Measurements from ENCODE around the gene PDZD8. TPM values are rescaled to one million over a fixed set of nuclear protein-coding genes. Genes with fewer than 3 reads are reported as not detected.

PDZD8 gene
- total RNA-seq, 1 donor from 2014 or later, result 31.3 TPM

DNA sequence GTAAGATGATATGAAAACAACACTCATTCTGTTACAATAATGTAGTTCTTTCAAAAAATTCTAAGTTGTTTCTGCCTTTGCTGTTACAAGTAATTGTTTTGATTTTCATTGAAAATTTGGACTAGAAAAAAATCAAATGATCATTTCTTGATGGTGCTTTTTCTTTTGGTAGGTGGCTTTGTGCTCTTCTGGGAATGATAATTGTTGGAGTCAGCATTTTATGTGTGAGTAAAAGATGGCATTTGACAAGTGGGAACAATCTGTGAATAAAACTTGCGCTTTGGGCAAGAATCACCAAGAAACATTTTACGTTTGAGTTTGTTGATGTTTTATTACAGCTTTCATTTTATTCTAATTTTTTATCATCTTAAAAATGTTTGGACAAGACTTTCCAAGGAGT is 108.4 kb downstream of the PDZD8 start:
- Histone ChIP-seq H3K79me2 (ENCODE audit: insufficient read depth, low read length) (no peaks in the 10 kb centered on the region), H2AFZ (ENCODE audit: low read depth, low read length) (no peak overlapping the region), H3K9ac (ENCODE audit: low read length) (no peak overlapping the region), H3K9me3 (ENCODE audit: insufficient read depth, low read depth, low read length) (no peaks in the 10 kb centered on the region), H3K4me2 (ENCODE audit: low read length) (no peak overlapping the region), H4K20me1 (ENCODE audit: insufficient read depth, low read length) (no peaks in the 10 kb centered on the region), H3K36me3 (ENCODE audit: insufficient read depth, low read length) (no peaks in the 10 kb centered on the region), H3K27ac (ENCODE audit: low read depth, low read length) (no peak overlapping the region), H3K4me3 (ENCODE audit: insufficient read depth, low read depth, low read length) (no peak overlapping the region), H3K27me3 (ENCODE audit: insufficient read depth, low read length) (peaks cover 2% of the 10 kb centered on the region), H3K4me1 (ENCODE audit: insufficient read depth, low read length) (peaks cover 8% of the 10 kb centered on the region)
- Mint-ChIP-seq H3K27ac (ENCODE audit: unreplicated experiment) (no peak overlapping the region), H3K4me1 (ENCODE audit: low read depth, unreplicated experiment) (peaks cover 10% of the 10 kb centered on the region), H3K9me3 (ENCODE audit: unreplicated experiment) (no peaks in the 10 kb centered on the region), H3K27me3 (ENCODE audit: low read depth, unreplicated experiment) (peaks cover 5% of the 10 kb centered on the region), H3K36me3 (ENCODE audit: low read depth, unreplicated experiment) (no peaks in the 10 kb centered on the region), H3K4me3 (ENCODE audit: unreplicated experiment) (no peak overlapping the region)
- TF ChIP-seq CTCF (IDR thresholded peaks at IDR 0.05; ENCODE audit: insufficient read depth, low read depth, low read length) (no peak), EZH2 (IDR thresholded peaks at IDR 0.05; ENCODE audit: insufficient read depth, low read length) (no peak)
- no peak for DNase-seq (ENCODE audit: low read depth)
- FAIRE-seq, result no peak

DNA sequence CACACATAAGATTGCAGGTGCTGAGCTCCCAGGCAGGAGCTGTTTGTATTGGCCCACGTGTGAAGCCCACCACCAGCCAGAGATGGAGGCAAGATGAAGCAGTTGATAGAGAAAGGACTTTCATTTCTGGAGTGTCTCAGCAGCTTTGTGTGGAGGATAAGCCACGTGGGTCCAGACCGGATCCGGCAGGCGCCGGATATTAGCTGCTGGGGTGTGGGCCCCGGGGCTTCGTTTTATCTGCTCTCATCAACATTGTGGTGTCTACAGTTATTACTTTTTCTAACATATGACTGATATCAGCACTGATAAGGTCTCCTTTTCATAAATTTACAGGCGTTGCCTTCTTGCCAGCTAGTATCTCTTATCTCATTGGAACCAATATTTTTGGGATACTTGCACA is 108.8 kb downstream of the PDZD8 start:
- H3K9me3 Mint-ChIP-seq (ENCODE audit: unreplicated experiment), result no peaks in the 10 kb centered on the region
- H4K20me1 ChIP-seq (ENCODE audit: insufficient read depth, low read length), result no peaks in the 10 kb centered on the region

More for the DNA sequence above, 108.8 kb downstream of the PDZD8 start:
- no peak for DNase-seq (ENCODE audit: low read depth)
- Histone ChIP-seq H3K9ac (ENCODE audit: low read length) (no peak overlapping the region), H3K79me2 (ENCODE audit: insufficient read depth, low read length) (no peaks in the 10 kb centered on the region), H3K4me1 (ENCODE audit: insufficient read depth, low read length) (peaks cover 4% of the 10 kb centered on the region), H3K9me3 (ENCODE audit: insufficient read depth, low read depth, low read length) (no peaks in the 10 kb centered on the region), H2AFZ (ENCODE audit: low read depth, low read length) (no peak overlapping the region), H3K27me3 (ENCODE audit: insufficient read depth, low read length) (peaks cover 2% of the 10 kb centered on the region), H3K4me2 (ENCODE audit: low read length) (no peak overlapping the region), H3K36me3 (ENCODE audit: insufficient read depth, low read length) (no peaks in the 10 kb centered on the region), H3K4me3 (ENCODE audit: insufficient read depth, low read depth, low read length) (no peak overlapping the region), H3K27ac (ENCODE audit: low read depth, low read length) (no peak overlapping the region)
- Mint-ChIP-seq H3K4me3 (ENCODE audit: unreplicated experiment) (no peak overlapping the region), H3K27ac (ENCODE audit: unreplicated experiment) (no peak overlapping the region), H3K27me3 (ENCODE audit: low read depth, unreplicated experiment) (peaks cover 5% of the 10 kb centered on the region), H3K36me3 (ENCODE audit: low read depth, unreplicated experiment) (no peaks in the 10 kb centered on the region), H3K4me1 (ENCODE audit: low read depth, unreplicated experiment) (peaks cover 5% of the 10 kb centered on the region)
- TF ChIP-seq CTCF (IDR thresholded peaks at IDR 0.05; ENCODE audit: insufficient read depth, low read depth, low read length) (no peak), EZH2 (IDR thresholded peaks at IDR 0.05; ENCODE audit: insufficient read depth, low read length) (no peak)
- no peak for FAIRE-seq
